Measurements from ENCODE around the gene NR2F1-AS1.

Gene NR2F1-AS1

GRCh38 chr5:93589152-93589828, 8.3 kb upstream of the NR2F1-AS1 start:
- H3K4me1 ChIP-seq (ENCODE audit: control insufficient read depth in 1 of 2, insufficient read depth in 2 of 2, low read length in 2 of 2): no peaks in the 10 kb centered on the region
- no peak overlapping the region for H3K27ac ChIP-seq (ENCODE audit: low read depth, low read length)
- H3K36me3 ChIP-seq (ENCODE audit: control insufficient read depth in 1 of 2, insufficient read depth in 2 of 2, low read length in 2 of 2): no peaks in the 10 kb centered on the region
- no peak overlapping the region for H3K4me3 ChIP-seq (ENCODE audit: low read depth in 1 of 2, low read length in 2 of 2)
- no peaks in the 10 kb centered on the region for H3K9me3 ChIP-seq (ENCODE audit: control insufficient read depth in 1 of 2, low read length in 2 of 2)
- H3K27me3 ChIP-seq (ENCODE audit: control insufficient read depth in 1 of 2, insufficient read depth in 2 of 2, low read length in 2 of 2): peaks cover 41 to 46% of the 10 kb centered on the region in 2 donors
- no peak overlapping the region for H3K9ac ChIP-seq (ENCODE audit: low read depth in 1 of 2, low read length in 2 of 2)

GRCh38 chr5:93588352-93589151, 7.5 kb upstream of the NR2F1-AS1 start:
- Histone ChIP-seq H3K9ac (ENCODE audit: low read depth in 1 of 2, low read length in 2 of 2) (no peak overlapping the region), H3K27ac (ENCODE audit: low read depth, low read length) (no peak overlapping the region), H3K4me1 (ENCODE audit: control insufficient read depth in 1 of 2, insufficient read depth in 2 of 2, low read length in 2 of 2) (peaks cover 2 to 3% of the 10 kb centered on the region in 2 donors), H3K4me3 (ENCODE audit: low read depth in 1 of 2, low read length in 2 of 2) (peak overlapping the region in 1 of 2 donors; percentile 29), H3K36me3 (ENCODE audit: control insufficient read depth in 1 of 2, insufficient read depth in 2 of 2, low read length in 2 of 2) (no peaks in the 10 kb centered on the region), H3K9me3 (ENCODE audit: control insufficient read depth in 1 of 2, low read length in 2 of 2) (no peaks in the 10 kb centered on the region), H3K27me3 (ENCODE audit: control insufficient read depth in 1 of 2, insufficient read depth in 2 of 2, low read length in 2 of 2) (peaks cover 41 to 44% of the 10 kb centered on the region in 2 donors)

GRCh38 chr5:93587597-93588351, 6.8 kb upstream of the NR2F1-AS1 start:
- peak overlapping the region in 1 of 2 donors; percentile 29 for H3K4me3 ChIP-seq (ENCODE audit: low read depth in 1 of 2, low read length in 2 of 2)
- H3K9me3 ChIP-seq (ENCODE audit: control insufficient read depth in 1 of 2, low read length in 2 of 2): no peaks in the 10 kb centered on the region
- H3K9ac ChIP-seq (ENCODE audit: low read depth in 1 of 2, low read length in 2 of 2): no peak overlapping the region
- peaks cover 8 to 9% of the 10 kb centered on the region in 2 donors for H3K4me1 ChIP-seq (ENCODE audit: control insufficient read depth in 1 of 2, insufficient read depth in 2 of 2, low read length in 2 of 2)
- H3K27ac ChIP-seq (ENCODE audit: low read depth, low read length): no peak overlapping the region
- H3K36me3 ChIP-seq (ENCODE audit: control insufficient read depth in 1 of 2, insufficient read depth in 2 of 2, low read length in 2 of 2): no peaks in the 10 kb centered on the region
- peaks cover 40 to 49% of the 10 kb centered on the region in 2 donors for H3K27me3 ChIP-seq (ENCODE audit: control insufficient read depth in 1 of 2, insufficient read depth in 2 of 2, low read length in 2 of 2)

GRCh38 chr5:93586736-93587596, 5.9 kb upstream of the NR2F1-AS1 start:
- no peak overlapping the region for H3K27ac ChIP-seq (ENCODE audit: low read depth, low read length)

GRCh38 chr5:93585767-93586385, 4.9 kb upstream of the NR2F1-AS1 start:
- Histone ChIP-seq H3K4me1 (ENCODE audit: control insufficient read depth in 1 of 2, insufficient read depth in 2 of 2, low read length in 2 of 2) (peaks cover 11 to 13% of the 10 kb centered on the region in 2 donors), H3K27ac (ENCODE audit: low read depth, low read length) (peak overlapping the region; percentile 50), H3K27me3 (ENCODE audit: control insufficient read depth in 1 of 2, insufficient read depth in 2 of 2, low read length in 2 of 2) (peaks cover 44 to 64% of the 10 kb centered on the region in 2 donors), H3K9me3 (ENCODE audit: control insufficient read depth in 1 of 2, low read length in 2 of 2) (no peaks in the 10 kb centered on the region), H3K9ac (ENCODE audit: low read depth in 1 of 2, low read length in 2 of 2) (peak overlapping the region in 1 of 2 donors; percentile 43), H3K36me3 (ENCODE audit: control insufficient read depth in 1 of 2, insufficient read depth in 2 of 2, low read length in 2 of 2) (no peaks in the 10 kb centered on the region), H3K4me3 (ENCODE audit: low read depth in 1 of 2, low read length in 2 of 2) (peak overlapping the region; percentile 51 to 58)

More at GRCh38 chr5:93586736-93587596, 5.9 kb upstream of the NR2F1-AS1 start:
- peaks cover 45 to 57% of the 10 kb centered on the region in 2 donors for H3K27me3 ChIP-seq (ENCODE audit: control insufficient read depth in 1 of 2, insufficient read depth in 2 of 2, low read length in 2 of 2)
- H3K9ac ChIP-seq (ENCODE audit: low read depth in 1 of 2, low read length in 2 of 2): no peak overlapping the region
- H3K4me3 ChIP-seq (ENCODE audit: low read depth in 1 of 2, low read length in 2 of 2): no peak overlapping the region
- H3K9me3 ChIP-seq (ENCODE audit: control insufficient read depth in 1 of 2, low read length in 2 of 2): no peaks in the 10 kb centered on the region
- H3K36me3 ChIP-seq (ENCODE audit: control insufficient read depth in 1 of 2, insufficient read depth in 2 of 2, low read length in 2 of 2): no peaks in the 10 kb centered on the region
- H3K4me1 ChIP-seq (ENCODE audit: control insufficient read depth in 1 of 2, insufficient read depth in 2 of 2, low read length in 2 of 2): peaks cover 11% of the 10 kb centered on the region in 2 donors

- Histone ChIP-seq H3K4me3 (ENCODE audit: low read depth in 1 of 2, low read length in 2 of 2) (peak overlapping the region; percentile 68), H3K27ac (ENCODE audit: low read depth, low read length) (peak overlapping the region; percentile 50), H3K4me1 (ENCODE audit: control insufficient read depth in 1 of 2, insufficient read depth in 2 of 2, low read length in 2 of 2) (peaks cover 14 to 20% of the 10 kb centered on the region in 2 donors), H3K36me3 (ENCODE audit: control insufficient read depth in 1 of 2, insufficient read depth in 2 of 2, low read length in 2 of 2) (no peaks in the 10 kb centered on the region), H3K9ac (ENCODE audit: low read depth in 1 of 2, low read length in 2 of 2) (no peak overlapping the region), H3K9me3 (ENCODE audit: control insufficient read depth in 1 of 2, low read length in 2 of 2) (no peaks in the 10 kb centered on the region), H3K27me3 (ENCODE audit: control insufficient read depth in 1 of 2, insufficient read depth in 2 of 2, low read length in 2 of 2) (peaks cover 51 to 70% of the 10 kb centered on the region in 2 donors)
Observed at GRCh38 chr5:93585041-93585766, 4.2 kb upstream of the NR2F1-AS1 start.

- no peaks in the 10 kb centered on the region for H3K36me3 ChIP-seq (ENCODE audit: control insufficient read depth in 1 of 2, insufficient read depth in 2 of 2, low read length in 2 of 2)
- no peaks in the 10 kb centered on the region for H3K9me3 ChIP-seq (ENCODE audit: control insufficient read depth in 1 of 2, low read length in 2 of 2)
- H3K9ac ChIP-seq (ENCODE audit: low read depth in 1 of 2, low read length in 2 of 2): no peak overlapping the region
- H3K27me3 ChIP-seq (ENCODE audit: control insufficient read depth in 1 of 2, insufficient read depth in 2 of 2, low read length in 2 of 2): peaks cover 57 to 76% of the 10 kb centered on the region in 2 donors
- peaks cover 20 to 25% of the 10 kb centered on the region in 2 donors for H3K4me1 ChIP-seq (ENCODE audit: control insufficient read depth in 1 of 2, insufficient read depth in 2 of 2, low read length in 2 of 2)
- H3K27ac ChIP-seq (ENCODE audit: low read depth, low read length): no peak overlapping the region
- H3K4me3 ChIP-seq (ENCODE audit: low read depth in 1 of 2, low read length in 2 of 2): peak overlapping the region in 1 of 2 donors; percentile 68
Observed at GRCh38 chr5:93584596-93585040, 3.6 kb upstream of the NR2F1-AS1 start.

- no peak overlapping the region for H3K9ac ChIP-seq (ENCODE audit: low read depth in 1 of 2, low read length in 2 of 2)
- no peaks in the 10 kb centered on the region for H3K36me3 ChIP-seq (ENCODE audit: control insufficient read depth in 1 of 2, insufficient read depth in 2 of 2, low read length in 2 of 2)
- H3K9me3 ChIP-seq (ENCODE audit: control insufficient read depth in 1 of 2, low read length in 2 of 2): no peaks in the 10 kb centered on the region
- peaks cover 20 to 26% of the 10 kb centered on the region in 2 donors for H3K4me1 ChIP-seq (ENCODE audit: control insufficient read depth in 1 of 2, insufficient read depth in 2 of 2, low read length in 2 of 2)
- peak overlapping the region; percentile 60 to 62 for H3K4me3 ChIP-seq (ENCODE audit: low read depth in 1 of 2, low read length in 2 of 2)
- peaks cover 60 to 76% of the 10 kb centered on the region in 2 donors for H3K27me3 ChIP-seq (ENCODE audit: control insufficient read depth in 1 of 2, insufficient read depth in 2 of 2, low read length in 2 of 2)
- peak overlapping the region; percentile 20 for H3K27ac ChIP-seq (ENCODE audit: low read depth, low read length)
Observed at GRCh38 chr5:93583768-93584595, 3.0 kb upstream of the NR2F1-AS1 start.

Measured in duodenal mucosa (tissue), 2 donors.